Breast epithelium (tissue), 4 donors: ENCODE measurements around the gene FSTL3. TPM values are rescaled to one million over a fixed set of nuclear protein-coding genes. Genes with fewer than 3 reads are reported as not detected.

ENCODE experiments used
- DNase-seq, 2 donors: peaks; one replicate each; pipeline ENCODE4 v3.0.0-alpha.2; 2019; ENCODE audit warnings: low spot score in 2 of 2
- H3K27ac ChIP-seq, 2 donors: fragments of 200-600 bp; sonication (generic) in 1 of 2; one replicate each; pipeline ENCODE4 v1.5.1; 2016 to 2019; ENCODE audit warnings: mild to moderate bottlenecking in 1 of 2
- H3K27me3 ChIP-seq, 2 donors: fragments of 200-600 bp; sonication (generic) in 1 of 2; one replicate each; pipeline versions ENCODE4 v1.5.1 to v1.6.0; 2017 to 2019; ENCODE audit warnings: control low read depth in 1 of 2, mild to moderate bottlenecking in 1 of 2
- H3K36me3 ChIP-seq: fragments of 200-600 bp; one replicate; pipeline ENCODE4 v1.5.1; 2019
- H3K4me1 ChIP-seq, 2 donors: fragments of 200-600 bp; sonication (generic); one replicate each; pipeline ENCODE4 v1.5.1; 2016 to 2019; ENCODE audit warnings: control low read depth in 1 of 2
- H3K4me3 ChIP-seq, 3 donors: fragments of 200-600 bp; sonication (generic); 1 replicate in 2 of 3; 2 replicates in 1 of 3; pipeline ENCODE4 v1.5.1; 2016 to 2019; ENCODE audit warnings: mild to moderate bottlenecking in 3 of 3, moderate library complexity in 2 of 3
- H3K9me3 ChIP-seq, 2 donors: fragments of 200-600 bp; sonication (generic) in 1 of 2; one replicate each; pipeline ENCODE4 v1.5.1; 2016 to 2019; ENCODE audit warnings: control low read depth in 1 of 2
- CTCF ChIP-seq, 3 donors: fragments of 450-650 bp; IDR thresholded peaks; one replicate each; pipeline ENCODE4 v1.5.1; 2016 to 2017; ENCODE audit warnings: antibody characterized with exemption in 3 of 3, mild to moderate bottlenecking in 3 of 3, moderate library complexity in 3 of 3
- POLR2A ChIP-seq: fragments of 450-650 bp; IDR thresholded peaks from one replicate; pipeline ENCODE4 v1.6.1; 2016; ENCODE audit warnings: antibody characterized with exemption, mild to moderate bottlenecking, moderate library complexity
- POLR2AphosphoS5 ChIP-seq, 3 donors: sonication (generic); formaldehyde crosslinking; IDR thresholded peaks; one replicate each; pipeline ENCODE4 v1.6.1; 2017; ENCODE audit warnings: antibody characterized with exemption in 3 of 3
- intact Hi-C: fragments of 100-400 bp; cut with DNase I; formaldehyde crosslinking; loops from one replicate; pipeline ENCODE4 v1.15.1; 2023; ENCODE audit warnings: low total_unique reads
- total RNA-seq, 3 donors: library from RNA; depleted of rRNA; stranded (reverse); fragments of >200 nt; gene quantifications; one replicate each; pipeline ENCODE4 v1.1.0, GENCODE V29; 2016

FSTL3 gene
- total RNA-seq, 3 donors from 2014 or later: 37.8 to 198 (median 111) TPM

- intact Hi-C loops: no loop called here
- DNase-seq: no peak
- H3K4me1 ChIP-seq: no peaks in the 10 kb centered on the region
- no peak overlapping the region for H3K4me3 ChIP-seq
- no peak overlapping the region for H3K27ac ChIP-seq
- H3K27me3 ChIP-seq: no peaks in the 10 kb centered on the region
- TF ChIP-seq CTCF (IDR thresholded peaks at IDR 0.05) (no peak), POLR2A (no peak), POLR2AphosphoS5 (IDR thresholded peaks at IDR 0.05) (no peak)
- H3K9me3 ChIP-seq: no peaks in the 10 kb centered on the region
- H3K36me3 ChIP-seq: no peaks in the 10 kb centered on the region
Observed at GRCh38 chr19:670609-671075, 5.5 kb upstream of the FSTL3 start.

GRCh38 chr19:674282-675151 is 1.7 kb upstream of the FSTL3 start:
- Histone ChIP-seq H3K4me3 (no peak overlapping the region), H3K27ac (peak overlapping the region in 1 of 2 donors; percentile 93)
- no peak for DNase-seq

GRCh38 chr19:676007-676338 is 219 bp upstream of the FSTL3 start:
- H3K27me3 ChIP-seq: no peaks in the 10 kb centered on the region
- no peaks in the 10 kb centered on the region for H3K9me3 ChIP-seq
- H3K4me3 ChIP-seq: peak overlapping the region; percentile 56 to 81 (median 63)
- no peak for DNase-seq
- peaks cover 9 to 15% of the 10 kb centered on the region in 2 donors for H3K4me1 ChIP-seq
- H3K36me3 ChIP-seq: no peaks in the 10 kb centered on the region
- peak overlapping the region; percentile 57 to 93 for H3K27ac ChIP-seq
- TF ChIP-seq CTCF (IDR thresholded peaks at IDR 0.05) (no peak), POLR2AphosphoS5 (IDR thresholded peaks at IDR 0.05) (no peak), POLR2A (no peak)
- intact Hi-C loops: no loop called here

More at GRCh38 chr19:674282-675151, 1.7 kb upstream of the FSTL3 start:
- Histone ChIP-seq H3K27me3 (no peaks in the 10 kb centered on the region), H3K4me1 (peaks cover 5 to 15% of the 10 kb centered on the region in 2 donors), H3K9me3 (no peaks in the 10 kb centered on the region), H3K36me3 (no peaks in the 10 kb centered on the region)
- intact Hi-C loops: no loop called here
- TF ChIP-seq POLR2AphosphoS5 (IDR thresholded peaks at IDR 0.05): no peak
- TF ChIP-seq POLR2A: no peak
- TF ChIP-seq CTCF (IDR thresholded peaks at IDR 0.05): no peak

GRCh38 chr19:677201-677600 is 1.0 kb downstream of the FSTL3 start:
- H3K4me3 ChIP-seq: peak overlapping the region; percentile 56 to 81 (median 63)
- H3K27ac ChIP-seq: peak overlapping the region; percentile 76 to 93
- DNase-seq: peak; percentile 75 to 77
- no peaks in the 10 kb centered on the region for H3K27me3 ChIP-seq
- intact Hi-C loops: no loop called here
- peaks cover 9 to 15% of the 10 kb centered on the region in 2 donors for H3K4me1 ChIP-seq
- TF ChIP-seq POLR2A: no peak
- TF ChIP-seq POLR2AphosphoS5 (IDR thresholded peaks at IDR 0.05): peak; percentile 40 to 82 (median 77)
- H3K9me3 ChIP-seq: no peaks in the 10 kb centered on the region
- H3K36me3 ChIP-seq: no peaks in the 10 kb centered on the region

GRCh38 chr19:677601-678436 is 1.6 kb downstream of the FSTL3 start:
- H3K36me3 ChIP-seq: no peaks in the 10 kb centered on the region
- TF ChIP-seq CTCF (IDR thresholded peaks at IDR 0.05) (no peak), POLR2AphosphoS5 (IDR thresholded peaks at IDR 0.05) (no peak), POLR2A (no peak)
- no peaks in the 10 kb centered on the region for H3K9me3 ChIP-seq
- no peaks in the 10 kb centered on the region for H3K27me3 ChIP-seq
- peaks cover 9 to 15% of the 10 kb centered on the region in 2 donors for H3K4me1 ChIP-seq
- H3K4me3 ChIP-seq: peak overlapping the region; percentile 56 to 81 (median 63)
- intact Hi-C loops: no loop called here
- peak overlapping the region; percentile 76 to 93 for H3K27ac ChIP-seq
- DNase-seq: no peak
